NCI-H69 (cell line): ENCODE measurements around the gene OR10H5.

Experiments
- DNase-seq: peaks from one replicate; lab custom pipeline; 2025; lab: John Stamatoyannopoulos, UW

OR10H5 gene

DNA sequence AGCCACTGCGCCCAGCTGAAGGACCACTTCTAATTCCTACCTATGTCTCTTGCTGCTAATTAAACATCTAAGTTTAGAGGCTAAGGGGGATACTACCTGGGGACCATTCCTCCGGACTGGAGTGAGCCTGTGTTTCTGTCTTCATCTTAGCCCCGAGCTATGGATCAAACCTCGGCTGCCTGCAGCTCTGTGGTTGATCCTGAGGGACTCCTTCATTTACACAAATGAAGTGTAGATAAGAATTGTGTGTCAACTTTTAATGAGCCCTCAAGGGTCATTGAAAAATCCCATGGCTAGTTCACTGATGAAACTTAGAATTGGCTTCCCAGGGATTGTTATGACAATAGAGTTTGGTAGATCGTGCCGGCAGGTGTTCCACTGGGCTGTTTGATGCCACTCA lies 59.5 kb downstream of the OR10H5 start:
- no peak for DNase-seq

DNA sequence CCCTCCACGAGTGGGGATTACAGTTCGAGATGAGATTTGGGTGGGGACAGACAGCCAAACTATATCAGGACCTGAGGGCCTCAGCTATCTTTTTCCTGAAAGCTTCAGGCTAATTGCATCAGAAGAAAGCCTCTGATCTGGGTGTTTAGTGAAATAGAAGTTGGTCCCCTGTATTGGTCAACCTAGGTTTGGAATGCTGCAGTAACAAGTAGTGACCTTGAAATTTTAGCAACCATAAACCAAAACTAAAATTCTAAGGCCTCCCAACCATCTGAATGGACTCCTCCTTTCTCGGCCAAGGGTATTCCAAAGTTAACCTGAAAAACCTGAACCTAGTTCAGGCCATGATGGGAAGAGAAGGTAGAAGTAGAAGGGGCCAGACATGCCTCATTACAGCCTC lies 62.9 kb downstream of the OR10H5 start:
- DNase-seq, result no peak
